ENCODE data around the gene ARL6IP4. TPM values are rescaled to one million over a fixed set of nuclear protein-coding genes. Genes with fewer than 3 reads are reported as not detected.

Gene ARL6IP4
- total RNA-seq, 1 experiment from 2014 or later = 171 TPM

- H3K4me1 Mint-ChIP-seq (ENCODE audit: low read depth, unreplicated experiment) = peaks cover 26% of the 10 kb centered on the region
- BruUV-seq (replicated peaks) = no TSS peak
- CTCF ChIA-PET = no interaction called here
These were observed 20.3 kb upstream of the ARL6IP4 start for GRCh38 chr12:122960193-122960569.

GRCh38 chr12:122961531-122962329 lies 18.8 kb upstream of the ARL6IP4 start:
- CTCF ChIA-PET = interaction anchor here (0.6 kb wide), 1 partner anchor 83 kb away, joined by 5 read pairs; no protein-coding TSS in a partner anchor
- intact Hi-C loops (cut with micrococcal nuclease; ENCODE audit: unreplicated experiment) = no loop called here
- no peak for TF ChIP-seq CTCF (IDR thresholded peaks at IDR 0.05; ENCODE audit: unreplicated experiment)
- no peak for DNase-seq
- Mint-ChIP-seq H3K27me3 (ENCODE audit: unreplicated experiment) (no peaks in the 10 kb centered on the region), H3K4me3 (ENCODE audit: low read depth, unreplicated experiment) (no peak overlapping the region), H3K27ac (ENCODE audit: unreplicated experiment) (no peak overlapping the region), H3K9me3 (ENCODE audit: low read depth, unreplicated experiment) (no peaks in the 10 kb centered on the region), H3K36me3 (ENCODE audit: insufficient read depth, unreplicated experiment) (peaks cover 11% of the 10 kb centered on the region), H3K4me1 (ENCODE audit: low read depth, unreplicated experiment) (peaks cover 26% of the 10 kb centered on the region)
- BruUV-seq (replicated peaks) = no TSS peak

More at GRCh38 chr12:122960193-122960569, 20.3 kb upstream of the ARL6IP4 start:
- no peaks in the 10 kb centered on the region for H3K9me3 Mint-ChIP-seq (ENCODE audit: low read depth, unreplicated experiment)
- no peak overlapping the region for H3K4me3 Mint-ChIP-seq (ENCODE audit: low read depth, unreplicated experiment)
- peaks cover 5% of the 10 kb centered on the region for H3K36me3 Mint-ChIP-seq (ENCODE audit: insufficient read depth, unreplicated experiment)
- DNase-seq = no peak
- no peaks in the 10 kb centered on the region for H3K27me3 Mint-ChIP-seq (ENCODE audit: unreplicated experiment)
- intact Hi-C loops (cut with micrococcal nuclease; ENCODE audit: unreplicated experiment) = no loop called here
- no peak for TF ChIP-seq CTCF (IDR thresholded peaks at IDR 0.05; ENCODE audit: unreplicated experiment)
- H3K27ac Mint-ChIP-seq (ENCODE audit: unreplicated experiment) = no peak overlapping the region

- DNase-seq = no peak
- Mint-ChIP-seq H3K36me3 (ENCODE audit: insufficient read depth, unreplicated experiment) (peaks cover 11% of the 10 kb centered on the region), H3K27ac (ENCODE audit: unreplicated experiment) (no peak overlapping the region), H3K4me1 (ENCODE audit: low read depth, unreplicated experiment) (peaks cover 26% of the 10 kb centered on the region), H3K9me3 (ENCODE audit: low read depth, unreplicated experiment) (no peaks in the 10 kb centered on the region), H3K27me3 (ENCODE audit: unreplicated experiment) (no peaks in the 10 kb centered on the region), H3K4me3 (ENCODE audit: low read depth, unreplicated experiment) (no peak overlapping the region)
- TF ChIP-seq CTCF (IDR thresholded peaks at IDR 0.05; ENCODE audit: unreplicated experiment) = no peak
- intact Hi-C loops (cut with micrococcal nuclease; ENCODE audit: unreplicated experiment) = no loop called here
- CTCF ChIA-PET = interaction anchor here (1.6 kb wide), 1 partner anchor 11 kb away, joined by 4 read pairs; no protein-coding TSS in a partner anchor
- BruUV-seq (replicated peaks) = no TSS peak
These were observed 16.6 kb upstream of the ARL6IP4 start for GRCh38 chr12:122963941-122964265.

- Mint-ChIP-seq H3K4me1 (ENCODE audit: low read depth, unreplicated experiment) (peaks cover 26% of the 10 kb centered on the region), H3K4me3 (ENCODE audit: low read depth, unreplicated experiment) (peak overlapping the region; percentile 69), H3K36me3 (ENCODE audit: insufficient read depth, unreplicated experiment) (peaks cover 11% of the 10 kb centered on the region), H3K27ac (ENCODE audit: unreplicated experiment) (no peak overlapping the region), H3K27me3 (ENCODE audit: unreplicated experiment) (no peaks in the 10 kb centered on the region), H3K9me3 (ENCODE audit: low read depth, unreplicated experiment) (no peaks in the 10 kb centered on the region)
- DNase-seq = no peak
- TF ChIP-seq CTCF (IDR thresholded peaks at IDR 0.05; ENCODE audit: unreplicated experiment) = no peak
- CTCF ChIA-PET = interaction anchor here (0.5 to 2.3 kb wide), 3 partner anchors 10 to 139 kb away, joined by 4 to 12 read pairs (median 6); partner anchors contain the start of gene OGFOD2
- intact Hi-C loops (cut with micrococcal nuclease; ENCODE audit: unreplicated experiment) = no loop called here
- no TSS peak for BruUV-seq (replicated peaks)
These were observed 15.8 kb upstream of the ARL6IP4 start for GRCh38 chr12:122964439-122965257.
